Mammary epithelial cell (primary cell): ENCODE data around the gene LCE5A.

ENCODE experiments used
- EZH2 ChIP-seq: IDR thresholded peaks from 2 replicates; pipeline ENCODE4 v1.6.1; 2012; ENCODE audit warnings: low read length, inconsistent platforms, borderline replicate concordance
- TF ChIP-seq, protein P1 (sequence below), 2 donors: IDR thresholded peaks in 1 of 2; conservative IDR thresholded peaks in 1 of 2; 2 replicates each; pipeline ENCODE4 v1.5.1; 2011 to 2012; ENCODE audit warnings: inconsistent platforms in 2 of 2, low read length in 2 of 2, mild to moderate bottlenecking in 2 of 2, control low read depth in 1 of 2, low read depth in 1 of 2; ENCODE audit not compliant: insufficient read depth in 1 of 2; ENCODE audit errors: extremely low read depth in 1 of 2

- TF ChIP-seq, protein P1, sequence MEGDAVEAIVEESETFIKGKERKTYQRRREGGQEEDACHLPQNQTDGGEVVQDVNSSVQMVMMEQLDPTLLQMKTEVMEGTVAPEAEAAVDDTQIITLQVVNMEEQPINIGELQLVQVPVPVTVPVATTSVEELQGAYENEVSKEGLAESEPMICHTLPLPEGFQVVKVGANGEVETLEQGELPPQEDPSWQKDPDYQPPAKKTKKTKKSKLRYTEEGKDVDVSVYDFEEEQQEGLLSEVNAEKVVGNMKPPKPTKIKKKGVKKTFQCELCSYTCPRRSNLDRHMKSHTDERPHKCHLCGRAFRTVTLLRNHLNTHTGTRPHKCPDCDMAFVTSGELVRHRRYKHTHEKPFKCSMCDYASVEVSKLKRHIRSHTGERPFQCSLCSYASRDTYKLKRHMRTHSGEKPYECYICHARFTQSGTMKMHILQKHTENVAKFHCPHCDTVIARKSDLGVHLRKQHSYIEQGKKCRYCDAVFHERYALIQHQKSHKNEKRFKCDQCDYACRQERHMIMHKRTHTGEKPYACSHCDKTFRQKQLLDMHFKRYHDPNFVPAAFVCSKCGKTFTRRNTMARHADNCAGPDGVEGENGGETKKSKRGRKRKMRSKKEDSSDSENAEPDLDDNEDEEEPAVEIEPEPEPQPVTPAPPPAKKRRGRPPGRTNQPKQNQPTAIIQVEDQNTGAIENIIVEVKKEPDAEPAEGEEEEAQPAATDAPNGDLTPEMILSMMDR (conservative IDR thresholded peaks at IDR 0.05 in 1 of 2, IDR thresholded peaks at IDR 0.05 in 1 of 2; ENCODE audit: extremely low read depth in 1 of 2, insufficient read depth in 1 of 2, low read depth in 1 of 2, low read length in 2 of 2) = no peak
- TF ChIP-seq EZH2 = no peak
Observed at GRCh38 chr1:152513081-152513480, 2.5 kb downstream of the LCE5A start.
